GM19452 (cell line): ENCODE results near the gene FGR.
"Not testable (repeated sequence)": the region's sequence is repeated elsewhere in the genome, so short reads cannot be mapped to it uniquely, and the experiment has no call there.

ENCODE experiments used
- ATAC-seq: cut with Tn5 transposase; IDR thresholded peaks from one replicate; pipeline ENCODE4 v1.9.1; 2021; ENCODE audit not compliant: unreplicated experiment

The FGR gene

DNA sequence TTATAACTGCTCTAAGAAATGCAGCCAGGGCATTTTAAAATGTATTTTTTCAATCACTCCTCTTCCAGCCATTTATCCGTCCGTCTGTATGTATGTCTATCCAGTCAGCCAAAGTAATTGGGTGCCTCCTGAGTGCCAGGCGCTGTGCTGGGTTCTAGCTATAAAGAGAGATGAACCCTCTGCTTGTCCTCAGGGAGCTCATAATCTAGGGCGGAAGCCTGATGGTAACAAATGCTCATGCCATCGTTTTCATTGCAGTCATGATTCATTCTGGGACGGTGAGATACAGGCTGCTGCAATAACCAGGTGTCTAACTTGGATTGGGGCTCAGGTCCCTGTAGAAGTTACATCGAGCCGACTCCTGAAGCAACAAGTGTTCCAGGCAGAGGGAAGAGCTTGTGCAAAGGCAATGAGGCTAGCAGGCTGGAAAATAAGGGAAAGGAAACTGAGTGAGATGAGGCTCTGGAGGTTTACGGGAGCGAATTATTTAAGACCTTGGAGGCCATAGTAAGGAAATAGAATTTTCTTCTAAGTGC, 25.4 kb upstream of the FGR start:
- ATAC-seq = no peak

DNA sequence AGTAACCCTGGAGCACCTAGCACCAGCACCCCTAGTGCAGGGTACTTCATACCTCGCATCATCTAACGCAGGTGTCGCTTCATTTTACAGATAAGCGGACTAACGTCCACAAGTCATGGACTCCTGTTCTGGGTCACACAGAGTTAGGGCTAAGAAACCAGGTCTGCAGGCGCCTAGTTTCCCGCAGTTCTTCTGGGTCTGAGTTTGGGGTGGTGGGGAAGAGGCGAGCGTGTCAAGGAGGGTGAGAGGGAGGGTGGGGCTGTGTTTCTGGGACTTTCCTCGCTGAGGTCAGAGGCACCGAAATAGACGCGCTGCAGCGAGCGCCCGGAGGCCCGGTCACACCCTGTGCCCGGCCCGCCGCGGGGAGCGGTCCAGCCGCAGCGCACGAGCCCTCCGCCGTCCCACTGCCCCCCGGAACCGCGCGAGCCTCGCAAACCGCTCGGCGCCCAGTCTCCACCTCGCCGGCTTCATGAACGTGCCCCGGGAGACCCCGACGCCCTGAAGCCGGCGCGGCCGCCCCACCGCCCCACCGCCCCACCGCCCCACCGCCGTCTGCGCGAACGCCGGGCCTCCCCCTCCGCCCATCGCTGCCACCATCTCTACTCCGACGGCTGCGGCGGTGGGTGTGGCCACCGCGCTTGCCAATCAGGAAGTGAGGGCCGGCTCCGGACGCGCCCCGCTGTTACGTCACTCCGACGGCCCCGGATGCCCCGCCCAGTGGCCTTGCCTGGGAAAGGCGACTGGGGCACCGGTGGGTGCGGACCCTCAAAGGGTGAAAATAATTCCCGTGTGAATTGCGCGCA, 24.7 kb upstream of the FGR start:
- peak; percentile 59 for ATAC-seq

DNA sequence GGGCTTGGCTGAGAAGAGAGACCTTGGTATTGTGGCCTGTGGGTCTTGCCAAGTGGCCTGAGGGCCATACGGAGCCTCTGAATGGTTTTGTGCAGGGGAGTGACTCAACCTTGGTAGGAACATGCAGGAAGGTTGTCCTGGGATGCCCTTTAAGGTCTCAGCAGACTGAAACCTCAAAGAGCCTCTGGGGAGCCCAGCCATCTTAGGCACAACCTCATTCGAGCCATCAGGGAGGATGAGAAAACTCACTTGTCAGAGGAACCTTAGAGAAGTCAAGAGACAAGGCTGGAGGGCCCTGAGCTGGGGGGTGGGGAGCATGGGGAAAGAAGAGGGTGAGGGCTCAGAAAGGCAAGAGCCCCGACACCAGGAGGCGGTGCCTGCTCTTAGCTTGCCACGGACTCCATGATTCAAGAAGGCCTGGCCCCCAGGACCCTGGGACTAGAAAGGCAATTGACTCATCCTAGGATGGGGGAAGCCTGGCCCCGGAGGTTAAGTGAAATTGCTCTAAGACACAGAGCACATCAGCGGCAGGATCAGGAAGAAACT, 24.0 kb upstream of the FGR start:
- ATAC-seq = peak; percentile 4

DNA sequence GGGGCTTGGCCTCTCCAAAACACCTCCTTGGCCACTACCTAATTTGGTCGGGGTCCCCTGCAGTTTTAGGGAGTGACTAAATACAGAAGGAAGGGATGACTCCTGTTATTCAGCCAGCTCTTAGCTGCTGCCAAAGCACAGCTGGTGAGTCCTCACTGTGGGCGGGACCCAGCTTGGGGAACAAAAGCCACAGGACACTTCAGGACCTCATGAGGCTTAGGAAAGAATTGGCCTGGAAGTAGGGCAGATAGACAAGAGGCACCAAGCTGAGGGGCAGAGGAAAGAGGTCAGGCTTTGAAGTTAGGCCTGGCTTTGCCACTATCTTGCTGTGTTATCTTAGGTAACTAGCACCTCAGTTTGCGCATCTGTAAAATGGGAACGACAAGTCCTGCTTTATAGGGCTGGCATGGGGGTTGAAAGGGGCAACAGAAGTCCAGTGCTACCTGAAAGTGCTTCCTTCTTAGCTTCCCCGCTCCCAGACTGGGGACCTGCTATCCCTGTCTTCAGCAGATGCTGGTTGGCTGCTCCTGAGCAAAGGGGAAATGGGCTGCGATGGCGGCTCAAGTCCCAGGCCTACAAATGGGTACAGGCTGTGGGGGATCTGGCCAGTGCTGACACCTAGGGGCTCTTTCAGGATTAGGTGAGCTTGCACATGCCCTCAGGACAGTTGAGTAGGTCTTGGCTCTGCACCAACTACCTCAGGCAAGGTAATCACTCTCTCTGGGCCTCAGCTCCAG, 21.3 kb upstream of the FGR start:
- no peak for ATAC-seq

DNA sequence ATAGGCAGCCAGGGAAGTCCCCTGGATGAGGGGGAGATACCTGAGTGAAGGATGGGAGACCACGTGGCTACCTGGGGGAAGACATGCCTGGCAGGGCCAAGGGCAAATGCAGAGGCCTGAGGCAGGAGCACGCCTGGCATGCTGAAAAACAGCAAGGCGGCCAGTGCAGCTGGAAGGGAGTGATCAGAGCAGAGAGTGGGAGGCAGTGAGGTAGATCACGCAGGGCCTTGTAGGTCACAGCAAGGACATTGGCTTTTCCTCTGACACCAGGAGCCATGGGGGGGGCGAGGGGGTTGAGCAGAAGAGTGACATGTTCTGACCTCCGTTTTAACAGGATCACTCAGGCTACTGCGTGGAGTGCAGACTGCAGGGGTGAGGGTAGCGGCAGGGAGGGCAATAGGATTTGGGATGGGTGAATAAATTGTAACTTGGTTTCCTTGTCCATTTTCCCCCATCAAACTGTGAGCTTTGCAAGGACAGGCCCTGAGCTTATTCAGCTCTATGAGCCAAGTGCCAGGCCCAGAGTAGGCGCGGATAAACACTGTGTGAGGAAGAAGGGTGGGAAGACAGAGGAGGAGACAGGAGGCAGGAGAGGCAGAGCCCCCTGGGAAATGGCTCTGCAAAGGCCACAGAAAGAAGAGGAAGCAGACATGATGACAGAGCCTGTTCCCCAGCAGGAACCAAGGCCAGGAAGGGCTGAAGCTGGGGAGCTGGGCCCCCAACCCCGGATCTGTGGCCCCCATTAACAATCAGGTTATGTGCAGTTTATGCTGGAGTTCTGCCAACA, 20.4 kb upstream of the FGR start:
- ATAC-seq = no peak

DNA sequence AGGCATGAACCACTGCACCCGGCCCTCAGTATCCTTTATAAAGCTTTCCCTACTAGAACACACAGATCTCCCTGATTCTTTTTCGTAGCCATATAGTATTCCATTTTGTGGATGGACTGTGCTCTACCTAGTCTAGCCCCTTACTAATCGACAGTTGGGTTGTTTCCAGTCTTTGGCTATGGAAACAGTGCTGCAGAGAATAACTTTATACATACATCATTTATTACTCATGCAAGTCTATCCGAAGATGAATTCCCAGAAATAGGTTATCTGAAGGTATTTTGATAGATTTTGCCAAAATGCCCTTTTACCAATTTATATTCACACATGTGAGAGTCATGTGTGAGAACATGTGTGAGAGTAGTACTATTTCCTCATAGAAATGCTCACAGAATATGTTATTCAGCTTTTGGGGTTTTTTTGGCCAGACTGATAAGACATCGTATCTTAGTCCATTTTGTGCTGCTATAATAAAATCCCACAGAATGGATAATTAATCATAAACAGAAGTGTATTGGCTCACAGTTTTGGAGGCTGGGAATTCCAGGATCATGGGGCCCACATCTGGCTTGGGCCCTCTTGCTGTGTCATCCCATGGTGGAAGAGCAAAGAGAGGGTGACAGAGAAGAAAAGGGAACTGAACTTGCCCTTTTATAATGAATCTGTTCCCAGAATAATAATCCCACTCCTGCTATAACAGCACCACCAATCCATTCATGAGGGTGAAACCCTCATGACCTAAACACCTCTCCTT, 17.3 kb upstream of the FGR start:
- no peak for ATAC-seq

DNA sequence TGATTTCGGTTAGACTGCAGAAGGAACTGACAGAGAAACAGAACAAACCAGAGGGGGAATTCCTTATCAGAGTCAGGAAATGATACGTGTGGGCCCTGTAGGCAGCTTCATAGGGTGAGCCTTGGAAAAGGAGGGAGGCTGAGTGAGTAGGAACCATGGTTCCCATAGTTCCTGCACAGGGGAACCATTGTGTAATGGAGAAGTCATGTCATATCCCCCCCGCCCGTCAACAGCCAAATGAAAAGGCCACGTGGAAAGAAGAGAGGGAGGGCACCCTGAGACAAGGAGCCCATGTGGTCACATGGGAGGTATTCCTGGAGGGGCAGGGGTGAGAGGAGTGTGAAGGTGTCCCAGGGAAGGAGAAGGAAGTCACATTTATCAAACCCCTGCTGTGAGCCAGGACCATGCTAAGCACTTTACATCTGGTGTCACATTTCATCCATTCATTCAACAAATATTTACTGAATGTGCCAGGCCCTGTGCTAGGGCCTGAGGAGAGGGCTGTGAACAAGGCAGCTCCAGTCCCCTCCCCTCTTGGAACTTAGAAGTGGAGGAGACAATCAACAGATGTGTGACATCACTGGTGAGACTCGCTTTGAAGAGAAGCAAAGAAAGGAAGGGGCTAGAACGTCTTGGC, 15.7 kb upstream of the FGR start:
- ATAC-seq = no peak

DNA sequence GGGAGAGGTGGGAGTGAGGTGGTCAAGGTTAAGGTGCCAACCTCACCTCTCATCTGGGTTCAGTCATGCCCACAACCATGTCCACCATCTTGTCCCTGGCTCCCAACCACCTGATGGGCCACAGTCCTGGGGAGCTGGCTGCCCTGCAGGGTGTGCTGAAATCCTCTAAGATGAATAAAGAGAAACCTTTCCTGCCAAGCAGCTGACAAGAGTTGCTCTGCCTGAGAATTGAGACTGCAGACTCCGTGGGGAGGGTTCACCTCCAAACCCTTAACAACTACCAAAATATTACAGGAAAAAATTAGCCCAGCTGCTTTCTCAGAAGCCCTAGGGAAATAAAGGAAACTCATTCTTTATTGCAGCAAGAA, 15.2 kb upstream of the FGR start:
- ATAC-seq = no peak

DNA sequence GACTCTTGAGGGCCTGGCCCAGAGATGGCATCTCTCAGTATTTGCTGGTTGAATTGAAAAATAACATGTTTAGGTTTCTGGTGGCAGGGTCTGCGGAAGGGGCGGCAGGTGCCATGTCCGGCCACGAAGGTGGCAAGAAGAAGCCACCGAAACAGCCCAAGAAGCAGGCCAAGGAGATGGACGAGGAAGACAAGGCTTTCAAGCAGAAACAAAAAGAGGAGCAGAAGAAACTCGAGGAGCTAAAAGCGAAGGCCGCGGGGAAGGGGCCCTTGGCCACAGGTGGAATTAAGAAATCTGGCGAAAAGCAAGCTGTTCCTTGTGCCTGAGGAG, 14.3 kb upstream of the FGR start:
- ATAC-seq = no peak

DNA sequence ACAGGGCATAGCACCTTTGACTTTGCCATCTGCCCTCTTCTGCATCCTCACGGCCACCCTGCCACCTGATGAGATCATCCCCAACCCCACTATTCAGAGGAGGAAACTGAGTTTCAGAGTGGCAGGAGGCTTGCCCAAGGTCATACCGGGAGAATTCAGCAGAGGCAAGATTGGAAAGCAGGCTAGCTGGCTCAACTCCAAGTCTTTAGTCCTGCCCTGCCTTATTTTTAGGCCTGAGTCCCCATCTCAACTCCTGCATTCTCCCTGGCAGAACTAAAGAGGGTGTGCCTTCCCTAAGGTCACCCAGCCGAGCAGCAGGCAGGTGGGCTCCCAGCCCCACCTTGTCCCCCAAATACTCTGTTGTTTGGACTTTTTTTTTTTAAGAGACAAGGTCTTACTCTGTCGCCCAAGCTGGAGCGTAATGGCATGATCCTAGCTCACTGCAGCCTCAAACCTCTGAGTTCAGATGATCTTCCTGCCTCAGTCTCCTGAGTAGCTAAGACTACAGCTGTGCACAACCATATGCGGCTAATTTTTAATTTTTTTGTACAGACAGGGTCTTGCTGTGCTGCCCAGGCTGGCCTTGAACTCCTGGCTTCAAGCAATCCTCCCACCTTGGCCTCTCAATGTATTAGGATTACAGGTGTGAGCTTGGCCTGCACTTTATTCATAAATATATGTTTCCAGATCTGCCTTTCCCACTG, 13.8 kb upstream of the FGR start:
- ATAC-seq = no peak

DNA sequence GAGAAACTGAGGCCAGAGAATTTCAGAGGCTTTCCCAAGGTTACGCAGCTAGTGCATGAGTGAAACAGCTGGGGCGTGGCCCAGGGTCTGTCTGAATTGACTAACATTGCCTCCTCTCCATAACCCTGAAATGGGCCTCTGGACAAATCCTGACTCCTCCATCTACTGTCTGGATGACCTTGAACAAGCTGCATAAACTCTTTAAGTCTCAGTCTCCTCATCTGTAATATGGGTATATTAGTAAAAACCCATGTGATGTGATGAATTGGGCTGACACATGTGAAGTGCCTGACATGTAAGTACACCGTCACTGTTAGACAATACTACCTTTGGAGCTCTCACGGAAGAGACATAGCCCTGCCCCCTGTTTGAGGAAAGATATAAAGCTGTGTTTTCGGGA, 12.3 kb upstream of the FGR start:
- no peak for ATAC-seq

DNA sequence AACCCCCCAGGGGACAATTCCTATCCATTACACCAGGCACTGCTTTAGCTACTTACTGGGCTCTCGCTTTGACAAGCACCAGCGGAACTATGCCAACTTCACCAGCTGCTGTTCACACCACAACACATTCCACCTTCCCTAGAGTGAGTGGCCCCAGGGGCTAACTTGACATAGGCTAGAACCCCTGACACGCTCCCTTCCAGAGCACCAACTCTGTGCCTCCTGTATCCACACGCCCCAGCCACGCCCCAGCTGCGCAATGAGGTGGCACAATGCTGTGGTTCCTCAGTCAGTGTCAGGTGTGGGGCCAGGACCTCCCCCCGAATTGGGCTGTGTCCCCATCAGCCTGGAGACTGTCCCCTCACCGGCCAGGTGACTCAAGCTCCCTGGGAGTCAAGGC, 11.7 kb upstream of the FGR start:
- ATAC-seq = no peak

DNA sequence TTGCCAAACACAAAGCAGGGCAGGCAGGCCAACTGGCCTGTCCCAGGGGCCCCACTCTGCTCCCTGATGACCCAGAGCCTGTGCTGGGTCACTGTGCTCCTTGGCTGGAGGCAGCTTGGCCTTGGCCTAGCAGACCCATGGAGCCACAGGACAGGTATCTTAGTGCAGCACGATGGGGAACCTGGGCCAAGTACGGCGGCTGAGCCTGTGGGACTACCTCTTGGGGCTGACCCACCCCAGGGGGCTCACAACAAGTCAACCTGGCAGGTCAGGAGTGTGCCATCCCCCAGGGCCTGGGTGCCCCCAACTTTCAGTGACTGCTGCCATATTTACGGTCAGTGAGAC, 10.1 kb upstream of the FGR start:
- ATAC-seq = no peak

DNA sequence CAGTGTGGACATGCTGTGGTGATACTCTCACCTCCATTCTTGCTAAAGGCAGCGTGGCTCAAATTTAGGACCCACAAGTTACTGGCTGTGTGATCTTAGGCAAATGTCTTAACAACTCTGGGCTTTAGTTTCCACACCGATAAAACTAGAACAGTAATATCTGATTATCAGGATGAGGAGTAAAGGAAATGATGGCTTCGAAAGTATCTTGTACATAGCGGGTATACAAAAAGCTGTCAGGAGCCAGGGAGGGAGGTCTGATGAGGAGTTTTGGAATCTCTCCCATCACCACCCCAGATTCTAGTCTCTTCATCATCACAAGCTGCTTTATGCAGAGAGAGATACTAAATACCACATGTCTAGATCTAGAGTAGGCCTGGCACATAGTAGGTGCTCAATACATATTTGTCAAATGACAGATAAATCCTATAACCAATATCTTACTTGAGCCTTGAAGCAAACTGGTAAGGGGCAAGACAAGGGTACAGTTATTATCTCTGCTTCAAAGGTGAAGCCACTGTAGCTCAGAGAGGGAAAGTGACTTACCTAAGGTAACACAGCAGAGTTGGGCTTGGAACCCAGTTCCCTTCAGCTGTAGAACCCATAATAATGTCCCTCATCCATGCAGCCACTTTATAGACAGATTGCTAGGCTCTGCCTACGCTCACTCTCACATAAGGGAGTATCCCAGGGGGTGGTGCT, 9.5 kb upstream of the FGR start:
- ATAC-seq = no peak

DNA sequence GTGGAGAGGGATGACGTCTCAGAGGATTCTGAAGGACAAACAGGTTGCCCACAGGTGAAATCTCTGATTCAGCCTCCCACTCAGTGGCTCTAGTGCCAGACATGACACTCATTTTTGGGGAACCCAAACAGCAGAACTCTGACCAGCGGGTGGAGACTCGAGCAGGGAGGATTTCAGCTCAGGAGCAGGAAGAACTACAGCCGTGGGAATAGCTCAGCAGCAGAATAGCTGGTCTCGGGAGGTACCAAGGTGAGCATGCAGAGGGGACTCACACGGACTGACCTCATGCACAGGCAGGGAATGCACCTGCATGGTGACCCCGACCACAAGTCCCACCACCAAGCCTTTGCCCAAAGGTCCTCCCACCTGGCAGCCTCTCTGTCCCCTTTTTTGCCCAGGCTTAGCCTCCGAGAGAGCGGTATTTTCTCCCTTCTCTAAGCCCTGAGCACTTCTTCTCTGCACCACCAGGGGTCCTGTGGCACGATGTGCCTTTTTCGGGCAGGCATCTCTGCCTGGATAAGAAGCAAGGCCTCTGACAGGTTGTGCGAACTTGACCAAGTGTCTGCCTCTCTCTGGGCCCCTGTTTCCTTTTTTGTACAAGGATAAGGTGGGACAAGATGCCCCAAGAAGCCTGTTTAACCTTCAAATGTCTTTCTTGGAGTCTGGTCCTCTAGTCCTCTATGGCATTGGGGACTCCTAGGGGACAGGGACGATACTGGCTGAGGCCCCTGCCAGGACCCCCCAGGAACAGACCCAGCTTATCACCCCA, 8.8 kb upstream of the FGR start:
- no peak for ATAC-seq

DNA sequence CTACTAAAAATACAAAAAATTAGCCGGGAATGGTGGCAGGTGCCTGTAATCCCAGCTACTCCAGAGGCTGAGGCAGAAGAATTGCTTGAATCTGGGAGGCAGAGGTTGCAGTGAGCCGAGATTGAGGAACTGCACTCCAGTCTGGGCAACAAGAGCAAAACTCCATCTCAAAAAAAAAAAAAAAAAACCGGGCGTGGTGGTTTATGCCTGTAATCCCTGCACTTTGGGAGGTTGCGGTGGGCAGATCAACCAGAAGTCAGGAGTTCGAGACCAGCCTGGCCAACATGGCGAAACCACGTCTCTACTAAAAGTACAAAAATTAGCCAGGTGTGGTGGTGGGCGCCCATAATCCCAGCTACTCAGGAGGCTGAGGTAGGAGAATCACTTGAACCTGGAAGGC, 5.5 kb upstream of the FGR start:
- ATAC-seq = not testable (repeated sequence)

DNA sequence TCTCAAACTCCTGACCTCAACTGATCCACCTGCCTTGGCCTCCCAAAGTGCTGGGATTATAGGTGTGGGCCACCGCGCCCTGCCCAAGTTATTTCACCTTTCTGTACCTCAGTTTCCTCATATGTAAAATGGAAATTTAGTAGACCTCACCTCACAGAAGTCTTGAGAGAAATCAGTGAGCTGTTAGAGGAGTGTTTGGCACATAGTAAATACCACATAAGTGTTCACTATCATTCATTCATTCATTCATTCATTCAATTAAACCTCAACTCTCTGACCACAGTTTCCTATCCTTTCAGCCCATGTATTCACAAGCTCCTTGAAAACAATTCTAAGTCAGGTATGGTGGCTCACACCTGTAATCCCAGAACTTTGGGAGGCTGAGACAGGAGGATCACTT, 3.8 kb upstream of the FGR start:
- ATAC-seq = no peak

DNA sequence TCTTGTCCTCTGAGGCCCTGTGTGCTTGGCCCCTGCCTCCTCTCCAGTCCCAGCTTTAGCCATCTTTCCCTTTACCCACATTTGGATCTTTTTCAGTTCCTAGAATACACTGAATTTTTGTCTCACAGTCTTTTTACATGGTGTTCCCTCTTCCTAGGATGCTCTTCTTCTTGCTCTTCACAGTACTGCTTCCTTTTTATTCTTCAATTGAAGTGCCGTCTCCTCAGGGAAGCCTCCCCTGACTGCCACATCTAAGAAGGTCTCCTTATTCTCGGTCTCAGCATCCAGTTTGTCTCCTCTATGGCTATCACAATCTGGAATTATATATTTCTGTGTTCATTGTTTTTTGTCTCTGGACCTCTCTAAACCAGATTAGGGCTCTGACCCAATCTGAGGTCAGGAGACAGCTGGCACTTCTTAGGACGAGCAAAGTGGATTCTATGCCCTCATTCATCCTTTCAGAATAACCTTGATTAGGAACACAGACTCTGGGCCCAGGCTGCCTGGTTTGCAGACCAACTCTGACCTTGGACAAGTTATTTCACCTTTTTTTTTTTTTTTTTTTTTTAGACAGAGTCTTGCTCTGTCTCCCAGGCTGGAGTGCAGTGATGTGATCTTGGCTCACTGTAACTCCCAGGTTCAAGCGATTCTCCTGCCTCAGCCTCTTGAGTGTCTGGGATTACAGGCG, 3.2 kb upstream of the FGR start:
- no peak for ATAC-seq
